H54 (cell line): ENCODE measurements around the gene CCDC158.

Source experiments
- DNase-seq: peaks from one replicate; pipeline ENCODE4 v3.0.0; 2011; ENCODE audit warnings: low spot score, mixed read lengths; ENCODE audit not compliant: insufficient read length
- FAIRE-seq: peaks from 3 replicates; lab custom pipeline; 2011; peaks lifted over from hg19 to GRCh38; lab: Jason Lieb, UNC
- POLR2A ChIP-seq: IDR thresholded peaks from 2 replicates; pipeline ENCODE4 v1.6.1; 2011; ENCODE audit warnings: low read depth, mild to moderate bottlenecking, low read length

The CCDC158 gene

DNA sequence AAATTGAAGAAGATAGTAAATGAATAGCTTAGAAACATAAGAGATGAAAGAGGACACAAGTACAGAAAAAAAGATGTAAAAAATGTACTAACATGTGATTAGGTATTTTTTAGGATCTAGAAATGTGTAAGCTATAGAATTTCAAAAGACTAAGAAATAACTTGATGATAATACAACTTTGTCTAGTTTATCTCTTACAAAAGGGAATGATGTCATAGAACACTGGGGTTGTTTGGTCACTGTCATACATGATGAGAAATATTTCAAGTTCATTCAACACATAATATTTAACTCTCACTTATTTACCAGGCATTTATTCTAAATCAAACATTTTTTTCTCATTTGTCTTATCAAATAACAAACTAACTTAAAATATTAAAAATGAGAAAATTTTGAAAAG is 95.9 kb downstream of the CCDC158 start:
- TF ChIP-seq POLR2A = no peak
- DNase-seq (no peak), FAIRE-seq (no peak)

DNA sequence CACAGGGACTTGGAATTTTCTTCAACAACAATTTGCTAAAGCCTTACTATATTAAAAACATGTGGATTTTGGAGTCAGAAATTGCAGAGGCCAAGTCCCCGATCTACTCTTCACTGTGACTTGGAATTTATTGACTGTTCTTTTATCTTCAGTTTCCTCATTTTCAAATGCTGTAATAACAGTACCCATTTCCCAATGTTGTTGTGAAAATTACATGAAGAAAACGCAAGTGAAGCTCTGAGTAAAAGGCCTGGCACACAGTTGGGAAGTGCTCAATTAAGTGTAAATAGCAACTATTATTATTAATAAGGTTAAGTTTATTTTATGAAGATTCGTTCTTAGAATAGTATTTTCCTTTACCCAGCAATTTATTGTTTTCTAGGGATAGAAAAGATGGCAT is 98.7 kb downstream of the CCDC158 start:
- DNase-seq (no peak), FAIRE-seq (no peak)
- no peak for TF ChIP-seq POLR2A

DNA sequence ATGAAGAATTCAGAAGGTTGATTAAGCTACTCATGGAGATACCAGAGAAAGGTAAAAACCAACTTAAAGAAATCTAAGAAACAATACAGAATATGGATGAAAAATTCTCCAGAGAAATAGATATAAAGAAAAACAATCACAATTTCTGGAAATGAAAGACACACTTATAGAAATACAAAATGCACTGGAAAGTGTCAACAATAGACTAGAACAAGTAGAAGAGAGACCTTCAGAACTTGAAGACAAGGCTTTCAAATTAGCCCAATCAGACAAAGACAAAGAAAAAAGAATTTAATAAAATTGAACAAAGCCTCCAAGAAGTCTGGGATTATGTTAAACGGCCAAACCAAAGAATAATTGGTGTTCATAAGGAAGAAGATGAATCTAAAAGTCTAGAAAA is 104.8 kb downstream of the CCDC158 start:
- FAIRE-seq (no peak), DNase-seq (no peak)
- no peak for TF ChIP-seq POLR2A

DNA sequence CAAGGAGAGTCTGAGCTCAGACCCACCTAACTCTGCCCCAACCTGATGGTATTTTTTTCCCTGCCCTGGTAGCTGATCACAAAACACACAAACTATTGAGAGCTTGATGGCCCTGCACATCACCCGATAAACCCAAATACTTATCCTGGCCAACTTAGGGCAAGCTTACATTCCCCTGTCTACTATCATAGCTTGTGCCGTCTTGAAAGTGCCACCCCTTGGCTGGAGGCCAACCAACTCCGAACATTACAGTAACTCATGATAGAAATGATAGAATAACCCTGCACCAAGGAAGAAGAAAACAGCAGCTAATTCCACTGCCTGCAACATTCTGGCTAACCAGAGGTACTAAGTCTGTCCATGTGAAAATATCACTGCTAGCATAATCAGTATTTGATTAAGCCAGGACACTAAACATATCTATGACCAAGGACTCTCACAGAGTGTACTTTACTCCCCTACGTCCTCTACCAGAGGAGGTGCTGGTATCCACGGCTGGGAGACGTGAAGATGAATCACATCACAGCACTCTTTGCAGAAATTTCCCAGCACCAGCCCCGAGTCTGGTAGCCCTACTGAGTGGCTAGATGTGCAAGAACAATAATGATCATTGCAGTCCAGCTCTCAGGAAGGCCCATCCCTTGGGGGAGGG is 105.5 kb downstream of the CCDC158 start:
- FAIRE-seq (no peak), DNase-seq (no peak)
- TF ChIP-seq POLR2A = no peak

- no peak for TF ChIP-seq POLR2A
- DNase-seq (no peak), FAIRE-seq (no peak)
Observed at GRCh38 chr4:76313547-76313946, 107.4 kb downstream of the CCDC158 start.

DNA sequence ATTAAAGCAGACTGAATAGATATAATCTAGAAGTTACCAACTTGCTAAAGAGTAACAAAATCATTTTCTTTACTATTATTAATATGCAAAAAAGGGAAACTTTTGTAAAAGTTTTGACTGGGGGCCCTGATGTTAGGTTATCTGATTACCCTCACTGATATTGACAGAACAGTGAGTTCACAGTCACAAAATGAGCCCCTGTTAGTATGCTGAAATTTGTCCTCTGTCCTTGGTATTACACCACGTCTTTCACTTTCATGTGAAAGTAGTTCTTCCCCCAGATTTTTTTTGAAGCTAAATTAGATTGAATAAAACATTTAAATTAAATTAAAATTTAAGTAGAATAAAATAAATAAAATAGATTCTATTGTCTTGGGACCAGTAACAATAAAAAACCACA is 108.5 kb downstream of the CCDC158 start:
- no peak for DNase-seq
- TF ChIP-seq POLR2A = no peak
- FAIRE-seq = no peak

- DNase-seq (no peak), FAIRE-seq (no peak)
- no peak for TF ChIP-seq POLR2A
Observed at GRCh38 chr4:76311896-76312331, 109.0 kb downstream of the CCDC158 start.

DNA sequence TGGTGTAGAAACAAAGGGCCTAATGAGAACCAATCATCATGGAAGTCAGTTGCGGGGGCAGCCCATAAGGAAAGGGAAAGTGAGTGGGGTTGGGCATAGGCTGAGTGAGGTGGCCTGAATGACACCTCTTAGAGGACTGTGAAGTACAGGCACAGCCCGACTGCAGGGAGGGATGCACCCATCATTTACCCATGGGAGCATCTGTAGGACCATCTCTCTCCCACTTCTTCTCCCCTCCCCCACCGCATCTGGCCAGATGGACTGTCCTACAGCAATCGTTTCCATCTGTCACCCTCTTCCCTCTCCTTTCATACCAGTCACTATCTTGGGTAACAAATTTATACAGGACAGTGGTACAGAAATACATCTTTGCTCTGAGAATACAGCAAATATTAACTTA is 110.3 kb downstream of the CCDC158 start:
- TF ChIP-seq POLR2A = no peak
- no peak for FAIRE-seq
- no peak for DNase-seq

DNA sequence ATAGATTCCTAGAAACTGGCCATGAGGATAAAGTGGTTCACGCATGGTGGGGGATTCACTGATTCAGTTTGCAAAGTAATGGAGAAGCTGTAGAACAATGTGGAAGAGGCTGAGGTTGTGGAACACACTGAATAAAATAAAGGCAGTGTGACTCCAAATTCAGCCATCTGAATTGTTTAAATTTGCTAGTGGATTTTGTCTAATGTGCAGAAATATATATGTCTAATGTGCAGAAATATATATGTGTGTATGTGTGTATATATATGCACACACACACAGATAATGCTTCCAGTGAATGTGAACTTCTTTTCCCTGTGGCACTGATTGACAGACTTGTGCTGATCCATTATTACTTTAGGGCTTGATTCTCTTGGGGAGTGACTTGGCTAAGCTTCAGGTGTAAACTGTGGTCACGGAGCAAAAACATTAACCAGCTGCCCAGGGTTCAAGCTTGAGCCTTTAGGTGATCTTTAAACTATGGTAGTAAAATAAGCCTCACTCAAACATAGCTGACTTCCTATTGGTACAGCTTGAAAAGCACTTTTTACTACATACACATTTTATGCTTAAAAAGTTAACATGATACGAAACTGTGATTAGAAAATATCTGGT is 110.9 kb downstream of the CCDC158 start:
- DNase-seq = no peak
- TF ChIP-seq POLR2A = no peak
- no peak for FAIRE-seq

DNA sequence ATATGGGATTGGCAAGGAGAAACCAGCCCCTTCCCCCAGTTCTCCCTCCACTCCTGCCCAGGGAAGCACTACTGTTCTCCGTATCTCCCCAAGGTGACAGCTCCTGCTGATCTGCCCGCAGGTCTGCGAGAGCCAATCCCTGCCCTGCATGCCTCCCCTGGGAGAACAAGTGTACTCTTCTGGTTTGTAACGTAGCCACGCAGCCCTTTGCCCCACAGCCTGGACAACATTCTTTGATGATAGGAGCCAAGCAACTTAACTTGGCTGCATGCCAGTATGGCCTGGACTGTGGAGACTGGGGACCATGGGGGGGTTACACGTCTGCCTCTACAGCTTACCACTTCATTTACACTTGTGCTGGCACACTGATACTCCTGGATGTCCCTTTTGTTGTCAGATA is 112.4 kb downstream of the CCDC158 start:
- DNase-seq (no peak), FAIRE-seq (no peak)
- TF ChIP-seq POLR2A = no peak

- FAIRE-seq (no peak), DNase-seq (no peak)
- no peak for TF ChIP-seq POLR2A
Observed at GRCh38 chr4:76307660-76308014, 113.3 kb downstream of the CCDC158 start.

DNA sequence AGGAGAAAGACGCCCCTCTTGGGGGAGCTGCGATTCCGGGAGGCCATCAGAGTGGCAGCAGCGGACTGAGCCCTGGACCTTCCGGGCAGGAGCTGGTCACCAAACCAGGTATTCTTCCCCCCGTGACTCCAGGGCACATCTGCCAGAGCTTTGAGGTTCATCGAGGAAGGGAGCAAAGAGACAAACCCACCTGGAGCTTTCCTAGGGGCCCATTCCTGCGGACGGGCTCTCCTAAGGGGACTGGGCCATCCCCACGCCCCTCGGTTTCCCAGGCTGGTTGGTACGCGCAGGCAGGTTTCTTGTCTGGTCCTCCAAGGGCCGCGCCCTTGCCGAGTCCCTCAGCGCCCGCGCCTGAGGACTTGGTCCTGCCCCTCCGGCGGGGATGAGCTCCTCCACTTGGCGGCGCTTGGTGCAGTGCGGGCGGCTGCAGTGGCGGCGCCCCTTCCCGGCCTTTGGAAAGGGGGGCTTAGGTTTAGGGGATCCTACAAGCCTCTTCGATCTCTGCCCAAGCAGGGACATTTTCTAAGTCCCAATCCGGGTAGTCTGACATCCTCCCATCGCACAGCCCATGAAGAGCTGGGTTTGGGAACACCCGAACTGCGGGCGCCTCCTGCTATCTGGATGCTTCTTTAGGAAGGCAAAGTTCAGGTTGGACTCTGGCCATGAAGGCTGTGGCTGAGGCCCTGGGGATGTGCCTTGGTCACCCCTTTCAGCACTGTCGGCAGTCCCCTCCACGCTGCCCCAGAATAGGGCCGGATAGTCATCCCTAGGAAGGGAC is 113.9 kb downstream of the CCDC158 start:
- peak; percentile 45 for DNase-seq
- no peak for FAIRE-seq
- TF ChIP-seq POLR2A = no peak

DNA sequence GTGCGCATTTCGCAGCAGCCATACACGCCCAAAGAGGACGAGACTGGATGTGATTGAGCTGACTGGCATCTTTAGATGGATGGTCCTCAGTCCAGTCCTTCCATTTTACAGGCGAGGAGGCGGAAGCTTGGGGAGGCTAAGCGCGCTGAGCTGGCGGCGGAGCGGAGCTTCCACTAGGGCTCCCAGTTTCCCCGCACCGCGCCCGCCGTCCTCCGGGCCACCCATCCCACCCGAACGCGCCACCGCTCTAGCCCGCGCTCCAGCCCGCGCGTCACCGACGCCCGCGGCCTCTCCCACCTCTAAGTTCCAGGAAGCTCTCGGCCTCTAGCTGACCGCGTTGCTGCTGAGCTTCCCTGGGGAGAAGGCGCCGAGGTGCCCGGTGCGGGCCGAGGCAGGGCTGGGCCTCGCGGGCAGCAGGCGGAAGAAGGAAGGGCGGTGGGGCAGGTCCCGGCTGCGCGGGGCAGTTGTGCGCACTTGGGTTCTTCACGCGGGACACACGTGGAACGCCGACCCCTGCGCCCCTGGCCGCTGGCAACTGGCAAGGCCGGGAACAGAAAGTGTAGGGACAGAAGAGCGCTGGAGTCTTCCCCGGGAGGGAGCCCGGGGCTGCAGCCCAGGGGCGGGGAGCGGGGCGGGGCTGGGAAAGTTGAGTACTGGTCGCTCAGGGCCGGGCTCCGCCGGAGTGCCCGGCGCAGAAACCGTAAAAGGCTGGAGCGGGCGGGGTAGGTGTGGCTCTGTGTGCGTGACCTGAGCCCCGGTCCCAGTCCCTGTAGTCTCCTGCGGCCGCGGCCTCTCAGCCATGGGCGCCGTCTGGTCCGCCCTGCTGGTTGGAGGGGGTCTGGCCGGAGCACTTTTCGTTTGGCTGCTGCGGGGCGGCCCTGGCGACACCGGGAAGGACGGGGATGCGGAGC is 114.7 kb downstream of the CCDC158 start, which contains the start of gene STBD1:
Gene STBD1, plus strand, starts transcription at position 763 of the 911 bp plus-strand sequence. Its CDS starts 37 bp downstream, at position 800.
- peak; percentile 58 for TF ChIP-seq POLR2A
- no peak for FAIRE-seq
- peak; percentile 45 for DNase-seq
